HepG2 (cell line): ENCODE measurements around the gene TMIGD3. TPM values are rescaled to one million over a fixed set of nuclear protein-coding genes. Genes with fewer than 3 reads are reported as not detected.

Source experiments
- ATAC-seq: fragments of 200-7000 bp; cut with Tn5 transposase; 3 replicates; pipeline ENCODE4 v1.9.1; 2020; ENCODE audit warnings: mild to moderate bottlenecking, moderate library complexity
- BruUV-seq: library from RNA; stranded (reverse); fragments of 400-500 nt; replicated peaks from 2 replicates; lab custom pipeline; 2021; lab: Mats Ljungman, UMichigan
- CTCF ChIA-PET: fragments of 300-600 bp; formaldehyde crosslinking; extraction: SDS; loops from one replicate; lab custom pipeline; 2021; ENCODE audit warnings: low total read pairs, inconsistent platforms, low intra/inter-chr PET ratio; lab: Yijun Ruan, JAX
- POLR2A ChIA-PET: fragments of 350-600 bp; sonication (Branson Sonifier 250); formaldehyde crosslinking; loops from one replicate; lab custom pipeline; 2020; ENCODE audit warnings: antibody characterized with exemption, inconsistent platforms; lab: Yijun Ruan, JAX
- DNase-seq: peaks from one replicate; pipeline ENCODE4 v3.0.0-alpha.2; 2015; ENCODE audit warnings: low spot score
- FAIRE-seq: peaks from 3 replicates; lab custom pipeline; 2011; peaks lifted over from hg19 to GRCh38; lab: Jason Lieb, UNC
- H2AFZ ChIP-seq: one replicate; pipeline ENCODE4 v1.6.1; 2011; ENCODE audit warnings: low read length, inconsistent platforms
- H3K27ac ChIP-seq: fragments of 300-600 bp; 3 replicates; pipeline ENCODE4 v1.8.0; 2011; ENCODE audit warnings: mixed run types, mild to moderate bottlenecking, mixed read lengths, low read length, inconsistent platforms; ENCODE audit not compliant: insufficient read depth; ENCODE audit errors: extremely low read length
- H3K27me3 ChIP-seq, 2 experiments: fragments of 200-600 bp in 1 of 2; 2 replicates in 1 of 2; 3 replicates in 1 of 2; pipeline versions ENCODE4 v1.6.0 to v1.8.0; 2011; ENCODE audit warnings: low read length in 2 of 2, mild to moderate bottlenecking in 2 of 2, moderate library complexity in 2 of 2, inconsistent platforms in 1 of 2; ENCODE audit not compliant: insufficient read depth in 2 of 2, control insufficient read depth in 1 of 2
- H3K36me3 ChIP-seq, 2 experiments: fragments of 200-600 bp in 1 of 2; replicated peaks in 1 of 2; 2 replicates in 1 of 2; 3 replicates in 1 of 2; pipeline versions ENCODE4 v1.5.1 to v1.8.0; 2011; ENCODE audit warnings: low read length in 2 of 2, inconsistent platforms in 1 of 2; ENCODE audit not compliant: insufficient read depth in 2 of 2, control insufficient read depth in 1 of 2
- H3K4me1 ChIP-seq: 2 replicates; pipeline ENCODE4 v1.5.1; 2012; ENCODE audit warnings: low read length, inconsistent platforms; ENCODE audit not compliant: insufficient read depth
- H3K4me2 ChIP-seq: 2 replicates; pipeline ENCODE4 v1.6.0; 2011; ENCODE audit warnings: low read depth, low read length, inconsistent platforms
- H3K4me3 ChIP-seq, 3 experiments: fragments of 200-600 bp in 1 of 3; sonication (generic), shearing (Covaris generic) in 1 of 3; replicated peaks in 1 of 3; 2 replicates each; pipeline ENCODE4 v1.5.1; 2011 to 2016; ENCODE audit warnings: low read length in 3 of 3, inconsistent platforms in 2 of 3, low read depth in 2 of 3, mild to moderate bottlenecking in 2 of 3, control low read depth in 1 of 3, mixed read lengths in 1 of 3; ENCODE audit not compliant: insufficient read depth in 1 of 3
- H3K79me2 ChIP-seq: one replicate; pipeline ENCODE4 v1.6.1; 2011; ENCODE audit warnings: low read length, inconsistent platforms; ENCODE audit not compliant: insufficient read depth
- H3K9ac ChIP-seq: 2 replicates; pipeline ENCODE4 v1.6.0; 2011; ENCODE audit warnings: mild to moderate bottlenecking, low read depth, low read length, inconsistent platforms; ENCODE audit not compliant: insufficient read depth
- H3K9me3 ChIP-seq: 2 replicates; pipeline ENCODE4 v1.5.1; 2012; ENCODE audit warnings: mild to moderate bottlenecking, low read length
- H4K20me1 ChIP-seq: 2 replicates; pipeline ENCODE4 v1.6.0; 2011; ENCODE audit warnings: inconsistent platforms, mild to moderate bottlenecking, low read length, moderate library complexity; ENCODE audit not compliant: insufficient read depth
- ATRX ChIP-seq: sonication (generic); formaldehyde crosslinking; IDR thresholded peaks from 2 replicates; pipeline ENCODE4 v1.4.0; 2020; ENCODE audit warnings: missing genetic modification reagents, borderline replicate concordance
- ONECUT2 ChIP-seq: sonication (generic); formaldehyde crosslinking; IDR thresholded peaks from 2 replicates; pipeline ENCODE4 v1.4.0; 2020; ENCODE audit warnings: missing genetic modification reagents
- RARA ChIP-seq: IDR thresholded peaks from 2 replicates; pipeline ENCODE4 v1.6.1; 2016; ENCODE audit warnings: missing genetic modification reagents, missing compliant biosample characterization
- REL ChIP-seq: sonication (generic); formaldehyde crosslinking; conservative IDR thresholded peaks from 2 replicates; pipeline ENCODE4 v1.8.0; 2022; ENCODE audit warnings: mild to moderate bottlenecking, missing genetic modification reagents, moderate library complexity
- RFX1 ChIP-seq: fragments of 450-650 bp; IDR thresholded peaks from 2 replicates; pipeline ENCODE4 v1.6.1; 2017
- SALL1 ChIP-seq: sonication (generic); formaldehyde crosslinking; IDR thresholded peaks from 2 replicates; pipeline ENCODE4 v1.8.0; 2022; ENCODE audit warnings: mild to moderate bottlenecking, missing genetic modification reagents
- SMAD9 ChIP-seq: sonication (generic); formaldehyde crosslinking; IDR thresholded peaks from 2 replicates; pipeline ENCODE4 v1.5.1; 2020; ENCODE audit warnings: mild to moderate bottlenecking, missing genetic modification reagents
- SSRP1 ChIP-seq: IDR thresholded peaks from 2 replicates; pipeline ENCODE4 v1.6.1; 2016; ENCODE audit warnings: control low read depth
- TFAP4 ChIP-seq: sonication (generic); IDR thresholded peaks from 2 replicates; pipeline ENCODE4 v1.6.1; 2016; ENCODE audit warnings: low read depth, borderline replicate concordance
- ZMYM2 ChIP-seq: sonication (generic); formaldehyde crosslinking; IDR thresholded peaks from 2 replicates; pipeline ENCODE4 v1.8.0; 2022; ENCODE audit warnings: mild to moderate bottlenecking, missing genetic modification reagents
- ZNF878 ChIP-seq: sonication (generic); formaldehyde crosslinking; IDR thresholded peaks from 2 replicates; pipeline ENCODE4 v1.8.1; 2023; ENCODE audit warnings: mild to moderate bottlenecking, missing genetic modification reagents, moderate library complexity
- WGBS: methylation state at CpG from one replicate; pipeline ENCODE4 v1.1.6; 2017; ENCODE audit warnings: low lambda C conversion rate; 5-methylcytosine and 5-hydroxymethylcytosine counted together
- in situ Hi-C: cut with HindIII; loops from 2 replicates; pipeline ENCODE4 v1.10.0; 2017; ENCODE audit warnings: low pct_unique_long_range_greater_than_20kb; ENCODE audit not compliant: extremely low pct_ligation_motif_present
- intact Hi-C: fragments of 100-400 bp; cut with micrococcal nuclease; formaldehyde crosslinking; loops from one replicate; pipeline ENCODE4 v1.10.0; 2022; ENCODE audit not compliant: unreplicated experiment
- polyA plus RNA-seq, 8 experiments: library from polyadenylated mRNA; depleted of rRNA in 3 of 8; stranded (reverse) in 7 of 8; unstranded in 1 of 8; fragments of >200 nt; fragmentation: Illumina TruSeq in 4 of 8; extraction: Trizol in 4 of 8; gene quantifications; 2 replicates each; pipeline versions ENCODE4 v1.2.1 to v1.2.3, GENCODE V29; 2011 to 2016; ENCODE audit warnings: low read depth in 4 of 8, missing spikeins in 1 of 8, mixed read lengths in 1 of 8; ENCODE audit not compliant: insufficient read depth in 1 of 8
- total RNA-seq, 5 experiments: library from RNA; depleted of rRNA; stranded (reverse); fragments of >200 nt; fragmentation: Illumina TruSeq; extraction: Trizol; gene quantifications; 2 replicates each; pipeline ENCODE4 v1.2.3, GENCODE V29; 2016; ENCODE audit warnings: low read depth in 1 of 5

TMIGD3 gene
- total and polyA plus RNA-seq, 2 of the 13 experiments (the other 11 are each of a cell fraction or from before 2014, with no cell fraction given), result not detected

DNA sequence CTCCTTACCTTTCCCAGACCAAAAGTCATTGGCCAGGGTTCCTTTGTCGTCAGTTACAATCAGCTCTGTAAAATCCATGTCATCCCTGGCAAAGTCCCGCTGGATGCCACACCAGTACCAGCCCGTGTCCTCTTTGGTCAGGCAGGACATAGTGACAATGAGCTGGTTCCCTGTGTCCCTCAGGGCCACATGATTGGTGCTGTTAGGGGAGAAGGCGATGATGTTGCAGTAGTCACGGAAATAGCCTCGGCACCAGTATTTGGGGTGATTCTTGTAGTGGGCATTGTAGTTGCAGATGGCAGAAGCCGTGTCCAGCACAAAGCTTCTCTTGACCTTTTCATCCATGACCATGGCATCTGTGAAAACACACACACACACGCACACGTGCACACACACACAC is 14.8 kb downstream of the TMIGD3 start:
- in situ Hi-C loops, result no loop called here
- ATAC-seq (no peak), FAIRE-seq (no peak), DNase-seq (no peak)
- no peaks in the 10 kb centered on the region for H3K36me3 ChIP-seq
- no peak overlapping the region for H2AFZ ChIP-seq
- H3K4me3 ChIP-seq, result no peak overlapping the region
- no peaks in the 10 kb centered on the region for H3K79me2 ChIP-seq
- peaks cover 5 to 39% of the 10 kb centered on the region in 2 experiments; a peak in 3 of 5 replicates for H3K27me3 ChIP-seq
- H3K9ac ChIP-seq, result no peak overlapping the region
- no peak for TF ChIP-seq SALL1 (CRISPR knock-in tag)
- no peak for TF ChIP-seq REL (CRISPR knock-in tag)
- no peak for TF ChIP-seq TFAP4
- no peak for TF ChIP-seq SMAD9 (CRISPR knock-in tag)
- no peak for TF ChIP-seq SSRP1
- no peak for TF ChIP-seq ATRX (CRISPR knock-in tag)
- TF ChIP-seq ZNF878 (CRISPR knock-in tag), result no peak
- TF ChIP-seq RARA (CRISPR knock-in tag), result no peak
- TF ChIP-seq ZMYM2 (CRISPR knock-in tag), result no peak
- CTCF ChIA-PET, result no interaction called here
- no peak overlapping the region for H3K4me2 ChIP-seq
- no peaks in the 10 kb centered on the region for H4K20me1 ChIP-seq
- intact Hi-C loops, result loop anchor here (1.0 kb wide), 1 partner anchor 16 kb away; no protein-coding TSS in a partner anchor
- H3K27ac ChIP-seq, result no peak overlapping the region
- POLR2A ChIA-PET, result interaction anchor here (0.7 kb wide), 1 partner anchor 203 kb away, joined by 3 read pairs; no protein-coding TSS in a partner anchor
- H3K9me3 ChIP-seq, result no peaks in the 10 kb centered on the region
- H3K4me1 ChIP-seq, result peaks cover 9% of the 10 kb centered on the region; the same call in 1 of the 2 replicates
- BruUV-seq, result no TSS peak
- 78% methylated on average over 9 of the region's 9 CpGs for WGBS

DNA sequence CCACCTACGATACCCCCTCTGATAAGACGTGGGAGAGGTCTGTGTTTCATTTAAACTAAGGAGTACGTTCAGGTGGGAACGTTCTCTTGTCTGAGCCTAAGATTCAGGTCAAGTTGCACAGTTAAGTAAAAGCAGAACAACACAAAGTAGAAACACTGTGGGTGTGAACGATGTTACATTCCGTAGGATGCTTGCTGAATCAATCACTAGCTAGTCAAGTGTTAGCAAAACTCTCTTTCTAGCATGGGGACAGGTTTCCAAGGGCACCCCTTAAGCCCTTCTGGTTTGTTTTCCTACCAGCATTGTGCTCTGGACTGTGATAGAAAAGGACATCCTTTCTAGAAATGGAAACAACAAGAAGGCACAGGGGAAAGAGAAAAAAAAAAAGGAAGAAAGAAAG is 16.3 kb downstream of the TMIGD3 start:
- H3K36me3 ChIP-seq, result no peaks in the 10 kb centered on the region
- intact Hi-C loops, result no loop called here
- ATAC-seq (no peak), FAIRE-seq (no peak), DNase-seq (no peak)
- H3K4me2 ChIP-seq, result no peak overlapping the region
- ChIA-PET CTCF (no interaction called here), POLR2A (no interaction called here)
- H3K4me1 ChIP-seq, result peaks cover 9% of the 10 kb centered on the region; the same call in 1 of the 2 replicates
- no peak overlapping the region for H3K4me3 ChIP-seq
- H3K9me3 ChIP-seq, result no peaks in the 10 kb centered on the region
- H3K79me2 ChIP-seq, result no peaks in the 10 kb centered on the region
- no peak overlapping the region for H2AFZ ChIP-seq
- no peak overlapping the region for H3K27ac ChIP-seq
- in situ Hi-C loops, result no loop called here
- TF ChIP-seq ONECUT2 (no peak), RFX1 (no peak)
- H3K27me3 ChIP-seq, result peaks cover 5 to 39% of the 10 kb centered on the region in 2 experiments; a peak in 3 of 5 replicates
- WGBS, result 65% methylated on average over 6 of the region's 6 CpGs
- H3K9ac ChIP-seq, result no peak overlapping the region
- BruUV-seq, result no TSS peak
- no peaks in the 10 kb centered on the region for H4K20me1 ChIP-seq
